ENCODE measurements around the gene EIF5AL1.

GRCh38 chr10:79476645-79477044 lies 35.7 kb upstream of the EIF5AL1 start:
- TF ChIP-seq CTCF (conservative IDR thresholded peaks at IDR 0.05 in 1 of 2, IDR thresholded peaks at IDR 0.05 in 1 of 2; ENCODE audit: extremely low read depth in 1 of 2, insufficient read depth in 1 of 2, low read depth in 1 of 2, low read length in 2 of 2) = no peak
- TF ChIP-seq EZH2 (IDR thresholded peaks at IDR 0.05; ENCODE audit: borderline replicate concordance, low read length) = no peak

Data from mammary epithelial cell (primary cell).